GM21717 (cell line): ENCODE results near the gene NUP107.
A peak's percentile ranks its signal among the peaks of the same experiment; 100 is the strongest.
"Not testable (repeated sequence)": the region's sequence is repeated elsewhere in the genome, so short reads cannot be mapped to it uniquely, and the experiment has no call there.

Experiments used
- ATAC-seq: cut with Tn5 transposase; IDR thresholded peaks from one replicate; pipeline ENCODE4 v1.9.1; 2021; ENCODE audit warnings: mild to moderate bottlenecking, moderate library complexity; ENCODE audit not compliant: unreplicated experiment

Gene NUP107

DNA sequence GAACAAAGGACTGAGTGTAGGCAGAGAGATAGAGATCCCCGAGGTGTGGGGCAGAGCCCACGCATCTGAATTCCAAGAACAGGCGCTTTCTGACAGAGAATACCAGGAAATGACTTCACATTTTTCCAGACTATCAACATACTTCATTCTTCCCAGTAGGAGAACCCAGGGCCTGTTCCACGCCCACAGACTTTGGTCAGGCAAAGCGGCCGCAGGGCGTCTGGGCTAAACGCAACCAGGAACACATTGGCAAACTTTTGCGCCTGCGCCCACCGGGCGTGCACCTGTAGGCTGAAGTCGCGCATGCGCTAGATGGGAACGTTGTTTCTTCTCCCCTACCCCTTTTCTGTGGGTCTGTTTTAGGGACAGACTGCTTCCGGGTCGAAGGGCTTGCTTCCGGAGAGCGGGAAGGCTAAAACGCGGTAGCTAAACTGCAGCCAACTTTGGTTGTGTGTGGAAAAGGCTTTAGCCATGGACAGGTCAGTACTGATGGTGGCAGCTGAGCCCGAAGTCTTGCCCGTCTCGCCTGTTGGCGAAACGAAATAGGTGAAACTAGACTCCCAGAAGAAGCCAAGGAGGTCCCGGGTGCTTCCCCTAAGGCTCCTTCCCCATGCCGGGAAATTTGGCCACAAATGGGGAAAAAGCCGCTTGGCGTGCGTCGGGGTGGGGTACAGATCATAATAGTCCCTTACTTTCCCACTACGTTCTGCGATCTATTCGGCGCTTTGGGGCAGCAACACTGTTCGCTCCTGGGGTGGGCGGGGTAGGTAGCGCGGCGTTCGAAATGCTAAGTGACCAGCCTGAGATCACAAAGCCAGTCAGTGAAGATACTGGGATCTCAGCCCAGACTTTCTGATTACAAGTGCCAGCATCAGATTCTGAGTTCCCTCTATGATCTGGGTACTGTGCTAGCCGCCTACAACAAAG lies at the start of gene NUP107:
TSS of gene NUP107 (plus strand) at position 384 of the 927 bp plus-strand sequence. CDS start at position 472, 88 bp downstream.
- peak; percentile 87 for ATAC-seq

DNA sequence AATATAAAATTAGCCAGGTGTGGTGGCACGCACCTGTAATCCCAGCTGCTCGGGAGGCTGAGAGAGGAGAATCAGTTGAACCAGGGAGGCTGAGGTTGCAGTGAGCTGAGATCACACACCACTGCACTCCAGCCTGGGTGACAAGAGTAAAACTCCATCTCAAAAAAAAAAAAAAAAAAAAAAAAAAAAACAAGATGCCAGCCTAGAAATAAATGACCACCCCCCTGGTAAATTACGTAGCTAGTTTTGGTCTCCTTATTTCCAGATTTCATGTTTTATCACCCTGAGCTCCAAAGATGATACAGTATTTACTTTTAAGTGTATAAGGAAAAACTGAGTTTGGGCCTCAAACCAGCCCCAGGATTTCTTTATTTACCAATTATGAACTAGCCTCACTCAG lies 49.3 kb upstream of the NUP107 start:
- ATAC-seq: not testable (repeated sequence)

DNA sequence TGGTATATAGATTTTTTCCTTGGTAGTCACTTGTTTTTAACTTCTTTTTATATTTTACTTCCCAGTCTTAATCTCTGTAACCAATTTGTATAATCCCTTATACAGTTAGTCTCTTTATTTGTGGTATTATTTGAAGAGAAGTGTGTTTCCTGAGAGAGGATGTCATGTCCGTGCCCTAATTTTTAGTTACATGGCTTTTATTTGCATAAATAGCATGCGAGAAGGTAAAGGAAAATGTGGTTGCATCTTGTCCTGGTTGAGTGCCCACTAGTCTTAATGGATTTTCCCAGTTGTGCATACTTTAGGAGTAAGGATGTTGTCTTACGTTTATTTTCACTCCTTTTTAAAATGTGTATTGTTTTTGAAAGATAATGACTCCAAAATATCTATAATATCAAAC lies 48.6 kb upstream of the NUP107 start:
- no peak for ATAC-seq

DNA sequence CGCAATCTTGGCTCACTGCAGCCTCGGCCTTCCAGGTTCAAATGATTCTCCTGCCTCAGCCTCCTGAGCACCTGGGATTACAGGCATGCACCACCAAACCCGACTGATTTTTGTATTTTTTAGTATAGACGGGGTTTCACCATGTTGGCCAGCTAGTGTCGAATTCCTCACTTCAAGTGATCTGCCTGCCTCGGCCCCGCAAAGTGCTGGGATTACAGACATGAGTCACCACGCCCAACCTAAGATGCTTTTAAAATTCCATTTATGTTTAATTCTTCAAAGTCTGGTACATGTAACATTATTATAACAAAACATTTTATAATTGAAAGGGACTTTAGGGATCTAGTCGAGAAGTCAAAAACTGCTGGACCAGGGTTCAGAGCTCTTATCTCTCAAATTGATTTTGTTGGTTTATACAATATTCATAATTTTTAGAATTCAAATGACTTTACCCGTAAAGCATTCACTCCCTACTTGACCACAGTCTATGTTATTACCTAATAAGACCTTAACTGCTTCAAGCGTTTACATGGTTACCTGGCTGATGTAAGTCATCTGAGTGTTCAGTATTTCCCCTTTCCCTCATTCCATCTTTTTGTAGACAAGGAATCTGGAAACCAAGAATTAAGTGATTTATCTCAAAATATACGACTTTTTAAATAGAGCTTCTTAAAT lies 47.9 kb upstream of the NUP107 start:
- no peak for ATAC-seq

DNA sequence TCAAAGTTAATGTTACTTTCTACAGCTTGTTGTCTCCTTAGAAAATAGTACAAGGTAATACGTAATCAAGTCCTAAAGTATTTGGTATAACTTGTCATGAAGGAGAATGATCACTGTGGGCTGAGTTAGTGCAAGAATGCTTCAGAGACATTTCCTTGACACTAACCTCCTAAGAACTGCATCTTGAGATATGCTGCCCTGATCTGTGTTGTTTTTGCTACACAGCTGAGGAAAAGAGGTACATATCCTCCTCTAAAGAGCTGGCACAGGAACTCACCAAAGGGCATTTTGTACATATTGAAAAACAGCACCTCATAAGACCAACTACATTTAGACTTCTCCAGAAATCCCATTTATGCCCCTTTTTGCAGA lies 47.4 kb upstream of the NUP107 start:
- ATAC-seq: no peak

DNA sequence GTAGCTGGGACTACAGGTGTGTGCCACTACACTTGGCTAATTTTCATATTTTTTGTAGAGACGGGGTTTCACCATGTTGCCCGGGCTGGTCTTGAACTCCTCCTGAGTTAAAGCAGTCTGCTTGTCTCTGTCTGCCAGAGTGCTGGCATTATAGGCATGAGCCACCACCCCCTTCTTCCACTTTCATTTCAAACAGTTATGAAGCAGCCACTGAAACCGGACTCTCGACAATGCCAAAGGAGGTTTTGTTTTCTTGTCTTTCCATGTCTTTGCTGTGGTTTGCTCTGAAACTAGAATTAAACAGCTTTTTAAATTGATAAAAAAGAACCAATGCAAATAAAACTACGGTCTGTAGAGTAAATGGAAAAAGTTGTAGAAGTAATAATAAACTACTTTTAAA lies 45.6 kb upstream of the NUP107 start:
- ATAC-seq: peak; percentile 80

DNA sequence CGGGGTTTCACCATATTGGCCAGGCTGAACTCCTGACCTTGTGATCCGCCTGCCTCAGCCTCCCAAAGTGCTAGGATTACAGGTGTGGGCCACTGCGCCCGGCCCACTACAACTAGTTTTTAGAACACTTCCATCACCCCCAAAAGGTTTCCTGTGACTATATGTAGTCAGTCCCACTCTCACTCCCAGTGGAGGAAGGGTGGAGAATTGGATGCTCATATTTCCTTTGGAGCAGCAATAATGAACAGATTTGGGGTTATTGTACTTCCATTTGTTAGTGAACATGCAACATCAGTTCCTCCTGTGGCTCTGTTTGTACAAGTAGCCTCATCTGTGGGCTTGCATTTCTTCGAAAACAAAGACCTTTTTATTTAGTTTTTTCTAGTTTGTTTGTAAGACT lies 40.3 kb upstream of the NUP107 start:
- ATAC-seq: no peak

DNA sequence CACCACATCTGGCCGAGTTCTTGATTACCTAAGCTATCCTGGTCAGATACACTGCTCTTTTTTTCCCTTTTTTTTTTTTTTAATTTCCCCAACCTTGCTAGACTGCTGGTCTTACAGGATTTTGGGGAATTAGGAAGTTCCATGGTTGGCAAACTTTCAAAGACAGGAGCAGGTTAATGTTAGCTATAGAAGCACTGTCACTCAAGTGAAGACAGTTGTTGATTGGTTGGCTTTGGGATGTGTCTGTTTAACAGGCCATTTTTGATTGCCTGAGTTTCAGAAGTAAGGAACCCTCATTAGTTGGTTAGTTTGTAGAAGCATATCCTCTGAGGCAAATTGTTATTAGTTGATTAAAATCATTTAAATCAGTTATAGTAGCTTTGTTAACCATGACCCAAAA lies 39.3 kb upstream of the NUP107 start:
- no peak for ATAC-seq

DNA sequence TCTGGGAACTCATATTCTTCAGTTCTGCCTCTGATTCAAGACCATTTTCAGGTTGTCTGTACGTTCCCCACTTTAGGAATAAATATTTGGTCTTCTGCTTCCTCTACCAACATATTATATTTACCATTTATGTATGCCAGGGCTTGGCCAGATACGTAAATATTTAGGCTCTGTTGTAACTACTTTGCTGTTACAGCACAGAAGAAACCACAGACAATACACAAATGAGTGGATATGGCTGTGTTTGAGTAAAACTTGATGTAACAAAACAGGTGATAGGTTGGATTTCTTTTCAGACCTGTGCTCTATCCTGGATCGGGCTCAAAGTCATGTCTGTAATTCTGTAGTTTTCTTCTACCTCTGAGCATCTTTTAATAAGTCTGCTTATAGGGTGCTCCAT lies 38.6 kb upstream of the NUP107 start:
- no peak for ATAC-seq

DNA sequence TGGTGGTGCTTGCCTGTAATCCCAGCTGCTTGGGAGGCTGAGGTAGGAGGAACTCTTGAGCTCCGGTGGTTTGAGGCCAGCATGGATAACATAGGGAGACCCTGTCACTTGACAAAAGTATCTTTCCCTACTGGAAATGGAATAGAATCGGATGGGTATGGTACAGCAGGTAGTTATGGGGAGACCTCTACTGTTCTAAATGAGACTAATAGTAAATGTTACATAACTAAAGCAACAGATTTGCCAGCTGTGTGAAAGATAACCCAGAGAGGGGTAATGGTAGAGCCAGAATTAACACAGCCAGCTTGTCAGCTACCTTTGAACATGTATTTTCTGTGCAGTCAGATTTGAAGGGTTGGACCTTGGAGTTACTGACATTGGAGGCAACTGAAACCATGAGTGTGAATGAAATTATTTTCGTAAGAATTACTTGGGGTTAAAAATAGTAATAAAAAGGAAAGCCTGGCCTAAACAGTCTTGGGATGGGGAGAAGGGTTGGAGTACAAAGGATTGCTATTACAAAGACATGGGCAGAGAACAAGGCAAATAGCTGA lies 21.7 kb upstream of the NUP107 start:
- no peak for ATAC-seq

DNA sequence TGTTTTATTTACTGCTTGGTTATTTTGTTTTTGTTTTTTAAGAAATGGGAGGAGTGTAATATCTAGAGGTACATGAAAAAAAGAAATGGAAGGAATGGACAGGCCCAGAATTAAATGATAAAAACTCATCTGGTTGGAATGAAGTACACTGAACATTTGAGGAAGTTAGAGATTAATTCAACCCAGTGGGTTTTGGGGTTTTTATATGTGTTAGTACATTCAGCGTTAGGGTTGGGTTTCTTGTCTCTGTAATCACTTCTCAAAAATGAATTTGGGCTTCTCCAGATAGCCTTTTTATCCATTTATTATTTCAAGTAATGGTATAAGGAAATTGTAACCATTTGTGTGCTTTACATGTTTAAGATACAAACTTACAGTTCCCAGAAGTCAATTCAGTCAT lies 19.5 kb upstream of the NUP107 start:
- ATAC-seq: no peak

DNA sequence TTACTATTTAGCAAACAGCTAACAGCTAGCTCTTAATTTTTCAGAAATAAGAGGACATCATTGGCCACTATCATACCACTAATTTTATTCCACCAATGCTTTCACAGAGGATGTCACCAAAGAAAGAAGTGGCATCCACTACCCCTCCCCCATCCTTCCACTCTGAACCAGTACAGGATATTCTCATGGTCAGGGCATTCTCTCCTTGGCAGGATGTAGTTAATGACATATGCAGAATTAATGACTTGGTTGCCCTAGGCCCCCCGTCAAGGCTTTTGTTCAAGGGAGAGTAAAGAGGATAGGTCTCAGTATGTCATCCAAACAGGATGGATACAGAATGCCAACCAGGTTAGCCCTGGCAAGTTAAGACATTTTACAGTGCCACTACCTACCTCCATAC lies 18.9 kb upstream of the NUP107 start:
- no peak for ATAC-seq

DNA sequence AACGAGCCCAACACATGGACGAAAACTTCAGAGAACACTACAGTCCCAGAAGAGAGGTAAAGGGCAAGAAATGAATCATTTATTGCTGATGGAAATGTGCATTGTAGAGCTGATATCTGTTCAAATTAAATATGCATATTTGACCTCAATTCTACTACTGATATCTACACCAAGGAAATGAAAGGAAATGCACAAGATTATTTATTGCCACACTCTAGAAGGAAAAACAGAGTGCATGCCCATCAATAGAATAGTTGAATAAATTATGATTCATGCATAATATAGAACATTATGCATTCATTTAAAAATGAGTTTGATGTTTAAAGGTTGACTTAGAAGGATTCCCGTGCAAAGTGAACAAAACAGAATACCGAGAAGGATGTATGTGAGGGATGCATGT lies 15.6 kb upstream of the NUP107 start:
- ATAC-seq: no peak

DNA sequence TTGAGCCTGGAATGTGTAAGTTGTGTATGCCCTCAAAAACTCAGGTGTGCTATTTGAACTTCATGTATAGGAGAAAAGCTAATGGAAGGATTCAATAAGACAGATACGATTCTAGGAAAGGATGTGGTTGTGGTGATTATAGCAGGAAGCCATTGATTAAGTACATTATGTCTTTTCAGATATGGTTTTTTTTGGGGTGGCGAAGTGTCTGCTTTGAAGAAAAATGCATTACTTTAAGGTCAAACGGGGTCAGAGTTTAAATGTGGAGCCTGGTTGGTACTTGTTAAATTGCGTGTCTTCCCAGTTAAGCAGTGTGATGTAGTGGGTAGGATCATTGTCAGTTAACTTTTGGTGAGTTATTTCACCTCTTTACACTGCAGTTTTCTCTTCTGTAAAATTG lies 13.0 kb upstream of the NUP107 start:
- ATAC-seq: no peak

DNA sequence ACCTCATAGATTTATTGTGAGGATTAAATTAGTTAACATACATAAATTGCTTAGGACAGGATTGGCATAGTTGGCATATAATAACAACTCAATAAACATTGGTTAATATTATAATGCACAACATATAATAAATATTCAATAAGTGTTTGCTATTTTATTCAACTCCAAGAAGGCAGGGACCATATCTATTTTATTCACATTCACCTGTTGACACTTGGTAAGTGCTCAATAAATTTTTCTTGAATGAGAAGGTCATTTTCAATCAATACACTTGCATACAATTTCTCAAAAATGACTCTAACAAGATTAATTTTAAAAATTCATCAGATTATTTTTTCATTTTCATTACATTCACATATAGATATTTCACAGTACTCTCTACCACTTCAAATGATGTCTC lies 12.4 kb upstream of the NUP107 start:
- ATAC-seq: no peak

DNA sequence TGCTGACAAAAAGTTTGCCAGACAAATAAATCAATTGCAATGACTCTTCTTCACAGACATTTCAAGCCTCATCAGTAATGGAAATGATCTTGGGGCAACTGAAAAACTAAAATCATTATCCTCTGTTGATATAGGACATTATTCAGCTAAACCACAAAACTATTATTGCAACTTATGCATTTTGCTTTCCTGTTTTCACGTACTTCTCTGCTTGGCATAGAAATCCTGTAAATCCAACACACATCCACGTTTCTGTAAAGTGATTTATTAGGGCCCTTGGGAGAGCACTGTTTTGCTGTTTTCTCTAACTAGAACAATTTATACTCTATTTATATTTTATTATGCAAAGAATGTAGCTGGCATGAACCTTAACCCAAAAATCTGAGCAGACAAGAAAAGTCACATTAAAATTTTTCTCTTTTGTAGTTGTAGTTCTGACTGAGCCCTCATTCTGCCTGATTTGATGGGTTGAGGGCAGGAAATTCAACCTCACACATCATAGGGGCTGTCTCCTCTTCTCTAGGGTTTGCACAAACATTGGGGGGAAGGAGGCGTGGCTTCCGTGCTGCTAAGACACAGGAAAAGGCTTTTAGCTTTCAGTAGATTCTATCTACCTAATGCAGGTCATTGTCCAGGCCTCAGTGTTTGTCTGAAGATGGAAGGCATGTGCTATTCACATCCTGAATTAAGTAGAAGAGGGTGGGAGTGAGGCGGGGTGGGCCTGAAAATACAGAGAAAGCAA lies 11.5 kb upstream of the NUP107 start:
- ATAC-seq: no peak

DNA sequence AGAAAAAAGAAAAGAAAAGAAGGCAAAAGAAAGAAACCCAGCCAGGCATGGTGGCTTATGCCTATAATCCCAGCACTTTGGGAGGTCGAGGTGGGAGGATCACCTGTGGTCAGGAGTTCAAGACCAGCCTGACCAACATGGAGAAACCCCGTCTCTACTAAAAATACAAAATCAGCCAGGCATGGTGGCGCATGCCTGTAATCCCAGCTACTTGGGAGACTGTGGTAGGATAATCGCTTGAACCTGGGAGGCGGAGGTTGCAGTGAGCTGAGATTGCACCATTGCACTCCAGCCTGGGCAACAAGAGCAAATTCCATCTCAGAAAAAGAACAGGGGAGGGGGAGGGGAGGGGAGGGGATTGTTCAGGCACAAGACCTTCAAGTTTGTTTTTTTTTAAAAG lies 9.9 kb upstream of the NUP107 start:
- not testable (repeated sequence) for ATAC-seq

DNA sequence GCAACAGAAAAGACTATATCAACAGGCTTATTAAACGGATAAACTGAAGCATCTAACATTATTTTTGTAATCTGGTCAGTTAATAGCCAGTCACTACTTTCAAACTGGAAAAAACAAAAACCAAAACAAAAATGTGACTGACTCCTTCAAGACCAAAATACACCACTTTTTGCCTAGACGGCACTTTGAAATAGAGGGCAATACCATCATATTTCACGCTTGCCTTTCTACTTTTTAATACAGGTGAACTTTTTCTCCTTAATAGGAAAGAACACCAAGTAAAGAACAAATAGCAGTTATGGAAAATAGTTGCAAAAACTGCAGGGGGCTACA lies 550 bp upstream of the NUP107 start:
- ATAC-seq: peak; percentile 2

DNA sequence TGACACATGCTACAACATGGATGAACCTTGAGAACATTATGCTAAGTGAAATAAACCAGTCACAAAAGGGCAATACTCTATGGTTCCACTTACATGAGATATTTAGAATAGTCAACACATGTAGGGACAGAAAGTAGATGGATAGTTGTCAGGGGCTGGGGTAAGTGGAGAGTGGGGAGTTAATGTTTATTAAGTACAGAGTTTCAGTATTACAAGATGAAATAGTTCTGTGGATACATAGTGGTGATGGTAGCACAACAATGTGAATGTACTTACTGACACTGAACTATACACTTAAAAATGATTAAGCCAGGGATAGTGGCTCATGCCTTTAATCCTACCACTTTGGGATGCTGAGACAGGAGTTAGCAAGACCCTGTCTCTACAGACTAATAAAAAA lies 8.7 kb downstream of the NUP107 start:
- no peak for ATAC-seq

DNA sequence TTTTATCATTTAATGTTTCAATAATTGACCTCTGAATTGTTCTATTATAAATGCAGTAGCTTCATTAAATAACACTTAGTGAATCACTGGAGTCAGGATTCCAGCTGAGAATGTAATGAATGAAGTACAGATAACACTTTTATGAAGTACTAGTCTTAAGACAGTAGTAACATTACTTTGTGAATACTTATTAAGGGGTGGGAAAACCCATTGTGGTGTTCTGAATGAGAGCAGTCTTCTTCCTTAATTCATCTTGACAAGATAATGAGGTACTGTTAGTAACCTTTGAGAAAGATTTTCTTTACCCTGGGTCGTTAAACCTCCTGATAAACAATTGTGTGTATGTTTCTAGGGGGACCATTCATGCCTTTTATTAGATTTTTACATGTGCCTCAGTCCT lies 12.7 kb downstream of the NUP107 start:
- ATAC-seq: no peak

DNA sequence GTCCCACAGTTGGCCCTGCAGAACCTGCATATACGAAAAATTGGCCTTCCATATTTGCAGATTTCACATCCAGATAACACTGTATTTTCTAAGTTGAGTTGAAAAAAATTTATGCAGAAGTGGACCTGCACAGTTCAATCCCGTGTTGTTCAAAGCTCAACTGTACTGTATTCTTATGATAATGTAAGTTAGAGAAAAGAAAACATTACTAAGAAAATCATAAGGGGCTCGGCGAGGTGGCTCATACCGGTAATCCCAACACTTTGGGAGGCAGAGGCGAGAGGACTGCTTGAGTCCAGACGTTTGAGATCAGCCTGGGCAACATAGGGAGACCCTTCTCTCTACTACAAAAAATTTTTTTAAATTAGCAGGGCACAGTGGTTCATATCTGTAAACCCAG lies 41.0 kb downstream of the NUP107 start:
- no peak for ATAC-seq
